ENCODE data around the gene OPN4.

DNA sequence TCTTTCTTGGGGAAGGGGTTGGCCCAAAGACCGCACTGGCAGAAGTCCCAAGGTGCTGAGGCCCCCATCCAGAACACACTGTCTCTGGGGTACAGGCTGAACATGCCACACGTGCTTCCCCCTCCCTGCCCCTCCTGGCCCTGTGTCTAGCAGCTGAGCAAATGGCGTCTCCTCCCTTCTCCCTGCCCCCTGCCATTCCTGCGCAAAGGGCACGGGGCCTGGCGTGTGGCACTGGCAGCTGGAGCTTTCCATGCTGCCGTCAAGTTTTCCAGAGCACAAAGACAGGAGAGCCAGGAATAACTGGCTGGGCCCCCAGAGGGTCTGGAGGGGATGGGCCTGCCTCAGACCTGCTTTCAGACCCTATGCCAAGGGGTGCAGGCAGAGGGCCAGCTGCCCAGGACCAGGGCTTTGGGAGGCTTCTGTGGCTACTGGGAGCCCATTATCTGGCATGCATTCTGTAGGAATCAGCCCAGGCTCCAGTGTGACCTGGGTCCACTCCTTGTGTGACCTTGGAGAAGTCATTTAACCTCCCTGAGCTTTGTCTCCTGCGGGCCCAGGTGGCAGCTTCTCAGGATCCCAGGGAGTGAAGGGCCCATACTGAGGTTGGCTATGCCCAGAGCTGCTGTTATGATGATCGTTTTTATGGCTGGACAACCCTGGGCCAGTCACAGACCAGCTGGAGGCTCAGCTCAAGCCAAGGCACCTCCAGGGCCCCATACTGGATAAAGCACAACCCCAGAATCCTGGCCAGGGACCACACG lies 13.3 kb downstream of the OPN4 start:
- TF ChIP-seq, protein P1, sequence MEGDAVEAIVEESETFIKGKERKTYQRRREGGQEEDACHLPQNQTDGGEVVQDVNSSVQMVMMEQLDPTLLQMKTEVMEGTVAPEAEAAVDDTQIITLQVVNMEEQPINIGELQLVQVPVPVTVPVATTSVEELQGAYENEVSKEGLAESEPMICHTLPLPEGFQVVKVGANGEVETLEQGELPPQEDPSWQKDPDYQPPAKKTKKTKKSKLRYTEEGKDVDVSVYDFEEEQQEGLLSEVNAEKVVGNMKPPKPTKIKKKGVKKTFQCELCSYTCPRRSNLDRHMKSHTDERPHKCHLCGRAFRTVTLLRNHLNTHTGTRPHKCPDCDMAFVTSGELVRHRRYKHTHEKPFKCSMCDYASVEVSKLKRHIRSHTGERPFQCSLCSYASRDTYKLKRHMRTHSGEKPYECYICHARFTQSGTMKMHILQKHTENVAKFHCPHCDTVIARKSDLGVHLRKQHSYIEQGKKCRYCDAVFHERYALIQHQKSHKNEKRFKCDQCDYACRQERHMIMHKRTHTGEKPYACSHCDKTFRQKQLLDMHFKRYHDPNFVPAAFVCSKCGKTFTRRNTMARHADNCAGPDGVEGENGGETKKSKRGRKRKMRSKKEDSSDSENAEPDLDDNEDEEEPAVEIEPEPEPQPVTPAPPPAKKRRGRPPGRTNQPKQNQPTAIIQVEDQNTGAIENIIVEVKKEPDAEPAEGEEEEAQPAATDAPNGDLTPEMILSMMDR (IDR thresholded peaks at IDR 0.05), result no peak
- TF ChIP-seq POLR2A (IDR thresholded peaks at IDR 0.05), result no peak

Measured in testis (tissue), 2 donors.